Measurements from ENCODE around the gene CD96.
"Not testable (repeated sequence)": the region's sequence is repeated elsewhere in the genome, so short reads cannot be mapped to it uniquely, and the experiment has no call there.

The CD96 gene

GRCh38 chr3:111548756-111549155, 6.8 kb downstream of the CD96 start:
- in situ Hi-C loops (cut with HindIII; ENCODE audit: low sequenced_read_pairs): no loop called here

- in situ Hi-C loops (cut with HindIII; ENCODE audit: low sequenced_read_pairs): not testable (repeated sequence)
Observed at GRCh38 chr3:111561902-111562301, 19.9 kb downstream of the CD96 start.

GRCh38 chr3:111566844-111567243, 24.8 kb downstream of the CD96 start:
- in situ Hi-C loops (cut with HindIII; ENCODE audit: low sequenced_read_pairs): no loop called here

- in situ Hi-C loops (cut with HindIII; ENCODE audit: low sequenced_read_pairs): no loop called here
Observed at GRCh38 chr3:111568355-111568754, 26.4 kb downstream of the CD96 start.

GRCh38 chr3:111568911-111569310, 26.9 kb downstream of the CD96 start:
- in situ Hi-C loops (cut with HindIII; ENCODE audit: low sequenced_read_pairs): no loop called here

GRCh38 chr3:111570404-111571030, 28.5 kb downstream of the CD96 start:
- in situ Hi-C loops (cut with HindIII; ENCODE audit: low sequenced_read_pairs): loop anchor here (10.0 kb wide), 1 partner anchor 124 kb away; no protein-coding TSS in a partner anchor

- in situ Hi-C loops (cut with HindIII; ENCODE audit: low sequenced_read_pairs): loop anchor here (10.0 kb wide), 1 partner anchor 124 kb away; no protein-coding TSS in a partner anchor
Observed at GRCh38 chr3:111571282-111571681, 29.3 kb downstream of the CD96 start.

GRCh38 chr3:111571907-111572460, 30.0 kb downstream of the CD96 start:
- in situ Hi-C loops (cut with HindIII; ENCODE audit: low sequenced_read_pairs): loop anchor here (10.0 kb wide), 1 partner anchor 123 kb away; no protein-coding TSS in a partner anchor

- in situ Hi-C loops (cut with HindIII; ENCODE audit: low sequenced_read_pairs): loop anchor here (10.0 kb wide), 1 partner anchor 118 kb away; no protein-coding TSS in a partner anchor
Observed at GRCh38 chr3:111577113-111577512, 35.1 kb downstream of the CD96 start.

GRCh38 chr3:111577798-111578685, 36.0 kb downstream of the CD96 start:
- in situ Hi-C loops (cut with HindIII; ENCODE audit: low sequenced_read_pairs): loop anchor here (10.0 kb wide), 1 partner anchor 117 kb away; no protein-coding TSS in a partner anchor

GRCh38 chr3:111578867-111579266, 36.9 kb downstream of the CD96 start:
- in situ Hi-C loops (cut with HindIII; ENCODE audit: low sequenced_read_pairs): loop anchor here (10.0 kb wide), 1 partner anchor 116 kb away; no protein-coding TSS in a partner anchor

GRCh38 chr3:111579495-111579894, 37.5 kb downstream of the CD96 start:
- in situ Hi-C loops (cut with HindIII; ENCODE audit: low sequenced_read_pairs): loop anchor here (10.0 kb wide), 1 partner anchor 115 kb away; no protein-coding TSS in a partner anchor

- in situ Hi-C loops (cut with HindIII; ENCODE audit: low sequenced_read_pairs): no loop called here
Observed at GRCh38 chr3:111581403-111582119, 39.6 kb downstream of the CD96 start.

- in situ Hi-C loops (cut with HindIII; ENCODE audit: low sequenced_read_pairs): no loop called here
Observed at GRCh38 chr3:111582120-111582474, 40.1 kb downstream of the CD96 start.

- in situ Hi-C loops (cut with HindIII; ENCODE audit: low sequenced_read_pairs): no loop called here
Observed at GRCh38 chr3:111584744-111585143, 42.7 kb downstream of the CD96 start.

- in situ Hi-C loops (cut with HindIII; ENCODE audit: low sequenced_read_pairs): no loop called here
Observed at GRCh38 chr3:111585217-111585616, 43.2 kb downstream of the CD96 start.

- in situ Hi-C loops (cut with HindIII; ENCODE audit: low sequenced_read_pairs): no loop called here
Observed at GRCh38 chr3:111588527-111588926, 46.5 kb downstream of the CD96 start.

GRCh38 chr3:111589303-111590142, 47.5 kb downstream of the CD96 start:
- in situ Hi-C loops (cut with HindIII; ENCODE audit: low sequenced_read_pairs): no loop called here

- in situ Hi-C loops (cut with HindIII; ENCODE audit: low sequenced_read_pairs): no loop called here
Observed at GRCh38 chr3:111590143-111590491, 48.1 kb downstream of the CD96 start.

- in situ Hi-C loops (cut with HindIII; ENCODE audit: low sequenced_read_pairs): no loop called here
Observed at GRCh38 chr3:111591555-111591954, 49.6 kb downstream of the CD96 start.

All from DLD1 (cell line).